Endodermal cell (in vitro differentiated cells): ENCODE results near the gene PCCA. TPM values are rescaled to one million over a fixed set of nuclear protein-coding genes. Genes with fewer than 3 reads are reported as not detected.

Experiments used
- DNase-seq: peaks from one replicate; pipeline ENCODE4 v3.0.0-alpha.2; 2017
- H3K27ac ChIP-seq: 2 replicates; pipeline ENCODE4 v1.5.1; 2013; ENCODE audit warnings: mild to moderate bottlenecking, low read depth, low read length, moderate library complexity
- H3K27me3 ChIP-seq: 2 replicates; pipeline ENCODE4 v1.6.1; 2013; ENCODE audit warnings: mild to moderate bottlenecking, low read length, moderate library complexity; ENCODE audit not compliant: insufficient read depth, control insufficient read depth, poor library complexity, severe bottlenecking
- H3K36me3 ChIP-seq: 2 replicates; pipeline ENCODE4 v1.7.0; 2013; ENCODE audit warnings: mild to moderate bottlenecking, low read length, moderate library complexity; ENCODE audit not compliant: control insufficient read depth, insufficient read depth
- H3K4me1 ChIP-seq: one replicate; pipeline ENCODE4 v1.7.0; 2013; ENCODE audit warnings: low read length; ENCODE audit not compliant: control insufficient read depth, insufficient read depth
- H3K4me3 ChIP-seq: 2 replicates; pipeline ENCODE4 v1.5.1; 2013; ENCODE audit warnings: mild to moderate bottlenecking, low read length, moderate library complexity
- H3K9ac ChIP-seq: 2 replicates; pipeline ENCODE4 v1.6.1; 2013; ENCODE audit warnings: mild to moderate bottlenecking, low read length, moderate library complexity; ENCODE audit not compliant: poor library complexity, severe bottlenecking; ENCODE audit errors: extremely low read depth
- H3K9me3 ChIP-seq: 2 replicates; pipeline ENCODE4 v1.6.1; 2013; ENCODE audit warnings: mild to moderate bottlenecking, low read length, moderate library complexity; ENCODE audit not compliant: control insufficient read depth
- H3K27ac Mint-ChIP-seq: 2 replicates; pipeline ENCODE4 v1.8.0; 2020; ENCODE audit warnings: mixed read lengths
- H3K27me3 Mint-ChIP-seq: 2 replicates; pipeline ENCODE4 v1.8.0; 2021; ENCODE audit warnings: mild to moderate bottlenecking, mixed read lengths; ENCODE audit not compliant: insufficient read depth
- H3K36me3 Mint-ChIP-seq: 2 replicates; pipeline ENCODE4 v1.8.0; 2020; ENCODE audit warnings: low read depth, mixed read lengths
- H3K4me1 Mint-ChIP-seq: 2 replicates; pipeline ENCODE4 v1.8.0; 2020; ENCODE audit warnings: mixed read lengths
- H3K4me3 Mint-ChIP-seq: 2 replicates; pipeline ENCODE4 v1.8.0; 2020; ENCODE audit warnings: mild to moderate bottlenecking, moderate library complexity, mixed read lengths
- H3K9me3 Mint-ChIP-seq: 2 replicates; pipeline ENCODE4 v1.8.0; 2020; ENCODE audit warnings: mild to moderate bottlenecking, mixed read lengths
- CTCF ChIP-seq: fragments of 200-600 bp; sonication (generic); conservative IDR thresholded peaks from 2 replicates; pipeline ENCODE4 v1.5.0; 2021; ENCODE audit warnings: antibody characterized with exemption, mild to moderate bottlenecking
- WGBS, 2 experiments: methylation state at CpG; one replicate each; pipeline versions ENCODE4 v1.1.5 to v1.1.7; 2013; ENCODE audit warnings: missing lambda C conversion rate in 2 of 2, mixed read lengths in 1 of 2; ENCODE audit not compliant: insufficient coverage in 1 of 2, insufficient read length in 1 of 2; 5-methylcytosine and 5-hydroxymethylcytosine counted together
- total RNA-seq, 2 donors: library from RNA; stranded (reverse); fragmentation: NEBNext Ultra II Directional in 1 of 2; extraction: Animal tissue kit (Norgen Biotek cat#: 25700) in 1 of 2; gene quantifications; 2 replicates in 1 of 2; 3 replicates in 1 of 2; pipeline ENCODE4 v1.2.1, GENCODE V29; 2021

Gene PCCA
- total RNA-seq, 2 donors from 2014 or later: 60.2 to 67.2 TPM

GRCh38 chr13:100532090-100532766, 443.3 kb downstream of the PCCA start:
- Histone ChIP-seq H3K4me1 (no peaks in the 10 kb centered on the region), H3K9me3 (no peaks in the 10 kb centered on the region), H3K9ac (no peak overlapping the region), H3K36me3 (peaks cover 34% of the 10 kb centered on the region), H3K27me3 (no peaks in the 10 kb centered on the region), H3K4me3 (no peak overlapping the region), H3K27ac (no peak overlapping the region)
- DNase-seq: peak; percentile 52
- no peak overlapping the region for H3K4me3 Mint-ChIP-seq
- no peak overlapping the region for H3K27ac Mint-ChIP-seq
- WGBS, 2 experiments: 95 to 99% methylated on average over 42 to 60 of the region's 60 CpGs
- no peaks in the 10 kb centered on the region for H3K9me3 Mint-ChIP-seq
- TF ChIP-seq CTCF: no peak
- H3K4me1 Mint-ChIP-seq: peaks cover 15% of the 10 kb centered on the region
- H3K27me3 Mint-ChIP-seq: no peaks in the 10 kb centered on the region
- peaks cover 43% of the 10 kb centered on the region for H3K36me3 Mint-ChIP-seq

DNA sequence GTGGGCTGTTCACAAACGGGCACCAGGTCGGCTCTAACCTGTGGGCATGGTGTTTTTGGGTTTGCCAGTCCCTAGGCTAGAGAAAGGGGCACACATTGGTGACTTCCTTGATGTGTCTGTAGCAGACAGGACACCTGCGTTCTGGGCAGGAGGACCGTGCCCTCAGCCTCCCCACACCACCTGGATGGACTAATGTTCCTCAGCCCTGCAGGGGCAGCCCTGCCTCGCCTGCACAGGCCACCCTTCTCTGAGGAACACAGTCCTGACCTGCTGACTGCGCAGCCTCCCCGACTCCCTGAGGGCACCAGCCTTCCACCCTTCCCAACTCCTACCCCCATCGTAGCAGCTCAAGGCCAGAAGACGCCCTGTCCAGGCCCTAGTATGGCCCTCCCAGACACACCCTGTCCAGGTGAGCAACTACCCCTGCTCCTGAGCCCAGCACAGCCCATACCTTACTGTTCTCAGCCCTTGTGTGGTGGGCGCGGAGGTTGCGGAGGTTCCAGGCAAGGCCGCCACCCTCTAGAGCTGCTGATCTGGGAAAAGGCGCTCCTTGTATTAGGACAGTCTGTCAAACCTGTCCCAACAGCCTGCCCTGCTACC, 444.0 kb downstream of the PCCA start:
- no peak for TF ChIP-seq CTCF
- Mint-ChIP-seq H3K27me3 (no peaks in the 10 kb centered on the region), H3K4me1 (peaks cover 15% of the 10 kb centered on the region), H3K27ac (no peak overlapping the region), H3K9me3 (no peaks in the 10 kb centered on the region), H3K4me3 (no peak overlapping the region), H3K36me3 (peaks cover 36% of the 10 kb centered on the region)
- no peaks in the 10 kb centered on the region for H3K4me1 ChIP-seq
- no peak overlapping the region for H3K9ac ChIP-seq
- WGBS, 2 experiments: 96 to 98% methylated on average over 10 to 14 of the region's 14 CpGs
- no peak overlapping the region for H3K4me3 ChIP-seq
- no peak overlapping the region for H3K27ac ChIP-seq
- no peaks in the 10 kb centered on the region for H3K27me3 ChIP-seq
- H3K36me3 ChIP-seq: peaks cover 28% of the 10 kb centered on the region
- DNase-seq: peak; percentile 44
- H3K9me3 ChIP-seq: no peaks in the 10 kb centered on the region

DNA sequence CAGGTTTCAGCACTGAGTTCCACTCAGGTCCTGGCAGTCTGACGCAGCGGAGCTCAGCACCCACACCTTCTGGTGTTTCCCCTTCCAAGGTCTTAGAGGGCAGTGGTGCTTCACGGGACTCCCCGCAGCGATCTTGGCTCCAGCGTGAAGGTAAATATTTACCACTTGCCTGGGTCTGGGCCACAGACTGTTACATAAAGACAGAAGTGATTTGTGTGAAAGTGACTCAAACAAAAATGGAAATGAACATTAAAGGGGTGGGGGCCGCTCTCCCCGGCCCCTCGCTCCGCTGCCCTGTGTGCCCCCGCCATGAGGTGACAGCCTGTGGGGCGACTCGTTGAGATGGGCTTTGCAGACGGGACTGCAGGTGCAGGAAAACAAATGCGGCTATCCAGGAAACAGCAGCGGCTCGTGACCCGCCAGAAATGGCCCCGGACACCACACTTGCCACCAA, 444.7 kb downstream of the PCCA start:
- Mint-ChIP-seq H3K4me3 (no peak overlapping the region), H3K27me3 (no peaks in the 10 kb centered on the region), H3K27ac (no peak overlapping the region), H3K4me1 (peaks cover 15% of the 10 kb centered on the region), H3K9me3 (no peaks in the 10 kb centered on the region), H3K36me3 (peaks cover 29% of the 10 kb centered on the region)
- peak; percentile 39 for DNase-seq
- Histone ChIP-seq H3K27ac (no peak overlapping the region), H3K9me3 (no peaks in the 10 kb centered on the region), H3K4me1 (no peaks in the 10 kb centered on the region), H3K27me3 (no peaks in the 10 kb centered on the region), H3K36me3 (peaks cover 22% of the 10 kb centered on the region), H3K9ac (no peak overlapping the region), H3K4me3 (no peak overlapping the region)
- WGBS, 2 experiments: 96 to 98% methylated on average over 19 of the region's 19 CpGs
- no peak for TF ChIP-seq CTCF
